Esophagus squamous epithelium (tissue), 4 donors: ENCODE results near the gene SUMO2.

ENCODE experiments used
- POLR2A ChIP-seq, 4 donors: fragments of 450-650 bp; IDR thresholded peaks; one replicate each; pipeline ENCODE4 v1.6.1; 2017; ENCODE audit warnings: antibody characterized with exemption in 4 of 4, mild to moderate bottlenecking in 4 of 4, moderate library complexity in 3 of 4
- TF ChIP-seq, protein P1 (sequence below), 6 experiments: fragments of 450-650 bp in 4 of 6; fragments of 200-600 bp in 2 of 6; sonication (generic) in 2 of 6; IDR thresholded peaks; one replicate each; pipeline ENCODE4 v1.5.1; 2016 to 2019; ENCODE audit warnings: antibody characterized with exemption in 6 of 6, mild to moderate bottlenecking in 4 of 6, moderate library complexity in 4 of 6

- TF ChIP-seq POLR2A (IDR thresholded peaks at IDR 0.05): no peak
- TF ChIP-seq, protein P1, sequence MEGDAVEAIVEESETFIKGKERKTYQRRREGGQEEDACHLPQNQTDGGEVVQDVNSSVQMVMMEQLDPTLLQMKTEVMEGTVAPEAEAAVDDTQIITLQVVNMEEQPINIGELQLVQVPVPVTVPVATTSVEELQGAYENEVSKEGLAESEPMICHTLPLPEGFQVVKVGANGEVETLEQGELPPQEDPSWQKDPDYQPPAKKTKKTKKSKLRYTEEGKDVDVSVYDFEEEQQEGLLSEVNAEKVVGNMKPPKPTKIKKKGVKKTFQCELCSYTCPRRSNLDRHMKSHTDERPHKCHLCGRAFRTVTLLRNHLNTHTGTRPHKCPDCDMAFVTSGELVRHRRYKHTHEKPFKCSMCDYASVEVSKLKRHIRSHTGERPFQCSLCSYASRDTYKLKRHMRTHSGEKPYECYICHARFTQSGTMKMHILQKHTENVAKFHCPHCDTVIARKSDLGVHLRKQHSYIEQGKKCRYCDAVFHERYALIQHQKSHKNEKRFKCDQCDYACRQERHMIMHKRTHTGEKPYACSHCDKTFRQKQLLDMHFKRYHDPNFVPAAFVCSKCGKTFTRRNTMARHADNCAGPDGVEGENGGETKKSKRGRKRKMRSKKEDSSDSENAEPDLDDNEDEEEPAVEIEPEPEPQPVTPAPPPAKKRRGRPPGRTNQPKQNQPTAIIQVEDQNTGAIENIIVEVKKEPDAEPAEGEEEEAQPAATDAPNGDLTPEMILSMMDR (IDR thresholded peaks at IDR 0.05): no peak
Measured at GRCh38 chr17:75227729-75228128, 45.0 kb upstream of the SUMO2 start.
